Right renal cortex interstitium (tissue), 3 donors: Measurements from ENCODE around the gene PLTP. TPM values are rescaled to one million over a fixed set of nuclear protein-coding genes. Genes with fewer than 3 reads are reported as not detected.

Source experiments
- DNase-seq, 3 donors: peaks; one replicate each; pipeline ENCODE4 v3.0.0-alpha.2; 2013; ENCODE audit warnings: low read depth in 3 of 3, low spot score in 2 of 3
- polyA plus RNA-seq, 3 donors: library from polyadenylated mRNA; unstranded; fragments of 120-200 nt; gene quantifications; one replicate each; pipeline ENCODE4 v1.2.1, GENCODE V29; 2013; ENCODE audit not compliant: insufficient read length in 3 of 3

Gene PLTP
- polyA plus RNA-seq, 3 donors: 129 to 133 (median 131) TPM

- DNase-seq: no peak
These were observed 9.6 kb upstream of the PLTP start for GRCh38 chr20:45921337-45922189.

DNA sequence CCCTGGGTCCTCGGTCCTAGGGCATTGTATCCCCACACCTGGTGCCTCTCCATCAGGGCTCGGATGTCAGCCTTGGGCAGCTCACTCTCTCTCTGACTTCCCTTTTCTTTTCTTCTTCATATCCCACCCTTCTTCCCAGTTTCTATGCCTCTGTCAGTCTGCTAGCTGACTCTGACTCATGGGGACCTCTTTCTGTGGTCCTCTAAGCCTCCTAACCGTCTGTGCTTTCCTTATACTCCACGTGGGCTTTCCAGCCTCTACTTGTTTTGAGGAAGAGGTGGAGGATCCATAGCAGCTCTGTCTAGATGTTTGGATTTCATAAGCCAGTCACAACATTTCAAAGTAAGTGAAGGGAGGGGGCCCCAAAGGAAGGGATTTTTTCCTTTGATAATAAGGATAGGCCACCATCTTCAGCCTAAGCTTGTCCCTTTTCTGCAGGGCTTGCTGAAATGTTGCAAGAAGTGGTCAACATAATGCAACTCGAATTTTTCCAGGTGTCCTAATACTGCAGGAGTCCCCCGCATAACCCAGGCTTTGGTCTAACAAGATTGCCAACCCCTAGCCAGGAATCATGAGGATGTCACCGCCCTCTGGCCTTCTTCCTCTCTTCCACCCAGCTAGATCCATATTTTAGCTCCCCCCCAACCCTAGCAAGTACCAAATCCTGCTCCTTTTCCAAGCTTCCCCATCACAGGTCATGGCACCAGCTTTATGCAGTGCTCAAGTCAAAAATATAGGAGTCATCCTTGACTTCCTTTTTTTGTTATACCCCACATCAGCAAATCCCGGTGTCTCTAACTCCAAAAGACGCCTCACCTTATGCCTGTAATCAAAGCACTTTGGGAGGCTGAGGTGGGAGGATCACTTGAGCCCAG lies 8.7 kb upstream of the PLTP start:
- no peak for DNase-seq

DNA sequence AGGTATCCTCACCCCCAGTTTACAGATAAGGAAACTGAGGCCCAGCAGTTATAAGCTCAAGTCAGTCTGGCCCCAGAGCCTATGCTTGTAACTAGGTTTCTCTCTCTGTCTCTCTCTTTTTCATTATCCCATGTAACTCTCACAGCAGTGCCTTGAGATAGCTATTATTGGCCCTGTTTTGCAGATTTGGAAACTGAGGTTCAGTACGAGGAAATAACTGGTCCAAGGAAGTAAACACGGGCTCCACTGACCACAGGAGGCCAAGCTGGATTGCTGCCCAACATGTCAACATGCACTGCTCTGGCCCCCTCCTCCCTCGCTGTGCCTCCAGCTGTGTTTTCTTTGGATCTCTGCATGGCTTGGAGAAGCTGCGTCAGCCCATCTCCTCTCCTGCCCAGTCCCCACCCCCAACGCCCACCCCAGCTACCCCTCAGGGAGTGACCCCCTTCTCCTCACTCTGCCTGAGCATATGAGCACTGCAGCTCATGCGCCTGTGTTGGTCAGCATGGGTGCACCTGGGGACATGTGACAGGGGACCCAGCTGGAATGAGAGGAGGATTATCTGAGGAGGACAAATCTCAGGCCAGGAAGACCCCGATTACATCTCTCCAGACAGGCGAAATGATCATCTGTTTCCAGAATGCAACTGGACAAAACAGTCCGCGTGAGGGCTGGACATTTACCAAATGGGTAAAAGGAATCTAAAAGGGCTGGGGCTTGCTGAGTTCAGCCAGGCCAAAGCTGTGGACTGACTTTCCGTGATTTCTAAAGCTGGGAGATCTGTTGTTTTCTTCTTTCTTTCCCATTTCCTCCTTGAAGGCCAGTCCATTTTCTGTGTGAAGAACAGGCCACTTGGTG lies 7.8 kb upstream of the PLTP start:
- DNase-seq: peak in 2 of 3 donors; percentile 58 to 69

GRCh38 chr20:45918779-45919537 lies 7.0 kb upstream of the PLTP start:
- DNase-seq: no peak

- no peak for DNase-seq
These were observed 6.3 kb upstream of the PLTP start for GRCh38 chr20:45918182-45918737.

DNA sequence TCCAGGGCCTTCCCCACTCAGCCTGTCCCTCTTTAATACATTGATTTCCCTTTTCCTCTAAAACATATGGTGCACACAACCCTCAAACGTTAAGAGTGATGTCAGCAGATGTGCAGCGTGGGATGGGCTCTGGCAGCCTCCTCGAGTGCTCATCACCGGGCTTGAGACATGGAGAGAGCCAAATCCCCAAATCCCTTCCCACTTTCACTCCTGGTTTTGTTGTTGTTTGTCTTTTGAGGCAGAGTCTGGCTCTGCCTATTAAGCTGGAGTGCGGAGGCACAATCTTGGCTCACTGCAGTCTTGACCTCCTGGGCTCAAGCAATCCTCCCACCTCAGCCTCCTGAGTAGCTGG lies 5.8 kb upstream of the PLTP start:
- DNase-seq: no peak

- no peak for DNase-seq
These were observed 1.2 kb upstream of the PLTP start for GRCh38 chr20:45913116-45913515.

DNA sequence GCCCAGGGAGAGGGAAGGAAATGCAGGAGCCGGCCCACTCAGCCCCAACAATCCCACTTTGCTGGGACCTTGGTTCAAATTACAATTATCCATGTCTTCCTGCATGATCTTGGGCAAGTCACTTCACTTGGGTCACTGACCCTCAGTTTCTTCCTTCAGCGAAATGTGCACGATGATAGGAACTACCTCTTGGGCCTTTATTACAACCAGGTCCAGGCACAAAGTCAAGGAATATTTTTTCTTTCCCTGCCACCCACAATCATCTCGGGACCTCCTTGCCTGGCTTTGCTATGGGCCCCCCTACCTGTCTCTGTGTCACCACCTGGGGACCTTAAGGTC lies 358 bp upstream of the PLTP start:
- no peak for DNase-seq

GRCh38 chr20:45910670-45911485 lies 1.1 kb downstream of the PLTP start:
- peak in 2 of 3 donors; percentile 93 to 94 for DNase-seq

DNA sequence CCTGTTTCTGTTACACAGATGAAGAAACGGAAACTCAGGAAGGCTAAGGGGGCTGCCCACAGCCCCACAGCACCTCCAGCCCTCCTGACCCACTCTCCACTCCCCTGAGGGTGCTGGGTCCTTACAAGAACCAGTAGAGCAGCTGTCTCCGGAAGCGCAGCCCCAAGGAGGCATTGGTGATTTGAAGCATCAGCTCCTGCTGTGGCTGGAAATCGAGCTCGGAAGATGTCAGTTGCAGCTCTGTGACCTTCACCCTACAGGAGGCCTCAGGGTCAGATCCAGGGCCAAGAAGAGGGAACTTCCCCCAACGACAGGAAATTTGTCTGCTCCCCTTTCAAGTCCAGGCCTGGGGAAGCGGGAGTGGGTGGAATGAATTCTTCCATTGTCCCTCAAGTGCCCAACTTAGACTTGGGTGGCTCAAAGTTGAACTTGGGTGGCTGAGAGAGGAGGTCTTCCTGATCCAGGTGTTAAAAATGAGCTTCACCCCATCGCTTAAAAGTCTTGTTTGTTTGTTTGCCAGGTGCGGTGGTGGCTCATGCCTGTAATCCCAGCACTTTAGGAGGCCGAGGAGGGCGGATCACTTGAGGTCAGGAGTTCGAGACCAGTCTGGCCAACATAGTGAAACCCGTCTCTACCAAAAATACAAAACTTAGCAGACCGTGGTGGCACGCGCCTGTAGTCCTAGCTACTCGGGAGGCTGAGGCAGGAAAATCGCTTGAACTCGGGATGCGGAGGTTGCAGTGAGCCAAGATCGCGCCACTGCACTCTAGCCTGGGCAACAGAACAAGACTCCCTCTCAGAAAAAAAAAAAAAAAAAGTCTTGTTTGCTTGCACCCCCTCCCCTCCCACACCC lies 1.9 kb downstream of the PLTP start:
- DNase-seq: no peak

GRCh38 chr20:45909336-45909808 lies 2.6 kb downstream of the PLTP start:
- DNase-seq: no peak

DNA sequence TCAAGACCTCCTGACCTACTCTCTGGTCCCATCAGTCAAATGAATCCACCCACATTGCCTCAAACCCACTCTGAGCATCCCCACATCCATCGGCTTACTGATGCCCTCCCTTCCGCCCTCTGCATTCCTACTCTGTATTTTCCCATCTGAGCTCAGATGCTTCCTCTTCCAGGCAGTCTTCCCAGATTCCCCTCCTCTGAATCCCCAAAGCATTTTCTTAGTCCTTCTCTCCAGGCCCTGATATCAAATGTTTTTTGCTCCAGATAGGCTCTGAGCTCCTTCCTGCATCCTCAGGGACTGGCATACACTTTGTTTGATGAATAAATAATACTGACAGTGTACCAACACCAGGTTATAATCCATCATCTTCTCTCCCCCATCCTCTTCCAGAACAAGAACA lies 3.9 kb downstream of the PLTP start:
- no peak for DNase-seq

DNA sequence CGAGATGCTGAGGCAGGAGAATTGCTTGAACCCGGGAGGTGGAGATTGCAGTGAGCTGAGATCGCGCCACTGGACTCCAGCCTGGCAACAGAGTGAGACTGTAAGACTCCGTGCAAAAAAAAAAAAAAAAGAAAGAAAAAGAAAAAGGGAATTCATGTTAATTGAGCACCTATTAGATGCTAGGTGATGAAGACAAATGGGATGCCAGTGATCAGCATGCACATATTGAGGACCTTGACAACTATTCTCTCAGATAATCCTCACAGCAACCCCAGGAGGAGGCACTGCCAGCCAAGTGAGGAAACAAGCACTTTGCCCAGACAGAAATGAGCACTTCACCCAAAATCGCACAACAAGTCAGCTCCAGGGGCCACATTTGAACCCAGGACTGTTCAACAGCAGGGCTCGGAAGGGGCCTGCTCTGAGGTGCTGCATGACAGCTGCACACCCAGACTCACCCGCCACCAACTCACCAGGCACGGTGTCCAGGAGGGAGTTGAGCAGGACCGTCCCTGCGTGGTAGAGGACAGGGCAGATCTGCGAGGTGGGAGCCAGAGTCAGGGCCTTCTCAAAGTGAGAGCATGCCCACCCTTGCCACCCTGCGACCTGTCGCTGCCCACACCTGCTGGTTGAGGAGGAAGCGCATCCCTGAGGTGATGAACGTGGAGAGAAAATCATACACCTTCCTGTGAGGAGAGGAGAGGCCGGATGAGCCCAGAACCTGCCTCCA lies 4.6 kb downstream of the PLTP start:
- DNase-seq: no peak

DNA sequence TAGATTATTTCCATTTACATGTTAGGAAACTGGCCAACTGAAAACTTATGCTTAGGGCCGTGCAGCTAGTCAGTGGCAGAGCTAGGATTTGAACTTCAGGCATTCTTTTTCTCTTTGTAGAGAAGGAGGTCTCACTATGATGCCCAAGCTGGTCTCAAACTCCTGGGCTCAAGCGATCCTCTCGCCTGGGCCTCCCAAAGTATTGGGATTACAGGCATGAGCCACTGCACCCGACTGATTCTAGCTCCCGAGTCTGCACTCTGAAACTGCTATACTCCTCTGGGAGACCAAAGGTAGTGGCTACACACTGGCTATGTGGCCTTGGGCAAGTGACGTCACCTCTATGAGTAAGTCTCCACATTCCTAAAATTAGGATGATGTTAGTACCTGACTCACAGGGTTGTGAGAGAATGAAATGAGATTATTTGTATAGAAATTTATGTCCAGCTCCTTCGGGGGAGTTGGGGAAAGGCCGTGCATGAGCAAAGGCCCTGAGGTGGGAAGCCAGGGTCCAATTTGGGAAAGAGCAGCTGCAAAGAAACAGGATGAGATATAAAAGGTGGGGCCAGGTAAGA lies 6.4 kb downstream of the PLTP start:
- no peak for DNase-seq

DNA sequence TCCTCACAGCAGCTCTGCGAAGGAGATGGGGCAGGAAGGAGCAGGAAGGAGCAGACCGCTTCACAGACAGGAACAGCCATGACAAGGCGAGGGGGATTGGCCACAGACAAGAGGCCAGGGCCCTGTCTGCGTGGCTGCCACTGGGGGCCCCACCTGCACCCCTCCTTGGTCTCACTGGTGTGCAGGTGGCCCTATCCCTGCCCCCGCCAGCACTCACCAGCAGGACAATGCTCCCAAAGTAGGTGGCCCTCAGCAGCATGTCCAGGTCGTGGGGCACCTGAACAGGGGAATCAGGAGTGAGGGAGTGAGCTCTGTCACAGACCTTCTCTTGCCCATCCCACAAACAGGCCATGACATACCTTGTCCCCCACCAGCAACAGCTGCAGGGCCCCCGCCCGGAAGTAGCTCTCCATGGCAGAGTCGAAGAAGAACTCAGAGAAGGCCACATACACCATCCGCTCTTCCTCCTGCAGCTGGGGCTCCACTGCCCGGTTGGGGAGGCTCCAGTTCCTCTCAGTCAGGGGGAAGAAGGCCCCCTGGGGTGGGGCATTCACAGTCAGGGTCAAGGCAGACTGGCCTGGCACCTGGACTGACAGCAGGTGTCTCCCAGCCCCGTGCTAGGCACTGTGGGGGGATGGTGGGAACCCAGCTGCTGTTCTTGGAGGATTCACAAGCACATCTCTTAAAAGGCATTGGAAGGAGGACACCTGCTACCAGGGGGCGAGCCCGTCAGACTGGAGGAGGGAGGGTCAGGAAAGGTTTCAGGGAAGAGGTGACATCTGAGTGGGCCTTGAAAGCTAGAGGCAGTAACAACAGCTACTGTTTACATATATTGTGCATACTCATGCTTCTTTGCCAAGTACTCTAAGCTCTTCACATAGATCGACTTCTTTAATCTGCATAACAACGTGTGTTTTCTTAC lies 7.1 kb downstream of the PLTP start:
- no peak for DNase-seq

DNA sequence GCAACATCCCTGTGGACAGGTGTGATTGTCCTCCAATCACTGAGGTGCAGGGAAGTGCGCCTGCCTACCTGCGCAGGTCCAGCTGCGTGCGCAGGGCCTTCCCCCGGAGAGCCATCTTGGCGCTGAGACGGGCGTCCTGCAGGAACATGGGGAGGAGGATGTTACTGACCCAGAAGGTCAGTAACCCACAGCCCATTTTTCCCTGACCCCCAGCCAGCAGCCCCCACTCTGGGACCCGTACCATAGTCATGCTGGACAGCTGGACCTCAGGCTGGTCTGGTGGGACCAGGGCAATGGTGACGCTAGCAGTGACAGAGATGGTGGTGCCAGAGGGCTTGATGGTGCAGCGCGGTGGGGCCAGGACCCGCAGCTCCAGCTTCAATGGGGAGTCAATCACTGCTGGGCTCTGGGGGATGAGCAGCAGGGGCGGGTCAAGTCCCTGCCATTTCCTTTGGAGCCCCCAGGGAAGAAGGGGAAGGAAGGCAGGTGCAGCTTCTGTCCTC lies 9.7 kb downstream of the PLTP start:
- DNase-seq: no peak
